H54 (cell line): ENCODE results near the gene PPFIA4.
A peak's percentile ranks its signal among the peaks of the same experiment; 100 is the strongest.

Experiments used
- DNase-seq: peaks from one replicate; pipeline ENCODE4 v3.0.0; 2011; ENCODE audit warnings: low spot score, mixed read lengths; ENCODE audit not compliant: insufficient read length
- FAIRE-seq: peaks from 3 replicates; lab custom pipeline; 2011; peaks lifted over from hg19 to GRCh38; lab: Jason Lieb, UNC
- POLR2A ChIP-seq: IDR thresholded peaks from 2 replicates; pipeline ENCODE4 v1.6.1; 2011; ENCODE audit warnings: low read depth, mild to moderate bottlenecking, low read length

The PPFIA4 gene

DNA sequence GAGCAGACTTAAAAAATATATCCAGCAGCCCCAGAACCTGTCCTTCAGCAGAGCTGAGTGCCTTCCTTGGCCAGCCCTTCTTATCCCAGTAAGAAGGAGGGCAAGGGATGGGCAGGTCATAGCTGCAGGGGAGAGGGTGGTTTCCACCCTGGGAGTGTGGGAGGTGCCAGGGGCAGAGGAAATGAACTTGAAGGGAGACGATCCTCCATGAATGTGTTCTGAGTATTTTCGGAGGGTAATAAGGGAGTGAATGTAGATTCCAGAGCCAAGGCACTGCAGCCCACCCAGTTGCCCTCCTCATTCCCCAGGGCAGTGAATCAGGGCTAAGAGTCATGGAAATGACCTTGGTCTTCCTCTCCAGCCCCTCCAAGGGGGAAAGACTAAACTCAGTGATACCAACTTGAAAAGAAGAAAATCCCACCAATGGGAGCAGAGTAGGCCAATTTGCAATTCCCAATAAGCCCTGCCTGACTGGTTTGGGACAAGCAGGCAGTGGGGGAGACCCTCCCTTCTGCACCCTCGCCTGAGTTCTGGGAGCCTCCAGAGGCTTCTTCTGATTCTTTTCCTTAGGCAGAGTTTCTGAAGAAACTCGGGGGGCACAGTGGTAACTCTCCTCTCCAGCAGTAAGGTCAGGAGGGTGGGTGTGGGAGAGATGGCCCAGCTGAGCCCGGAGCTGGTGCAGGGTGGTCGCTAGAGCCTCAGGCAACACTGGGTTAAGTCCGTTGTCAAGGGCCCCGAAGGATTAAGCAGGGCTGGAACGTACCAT lies 55.4 kb downstream of the PPFIA4 start:
- no peak for FAIRE-seq
- no peak for TF ChIP-seq POLR2A
- no peak for DNase-seq

DNA sequence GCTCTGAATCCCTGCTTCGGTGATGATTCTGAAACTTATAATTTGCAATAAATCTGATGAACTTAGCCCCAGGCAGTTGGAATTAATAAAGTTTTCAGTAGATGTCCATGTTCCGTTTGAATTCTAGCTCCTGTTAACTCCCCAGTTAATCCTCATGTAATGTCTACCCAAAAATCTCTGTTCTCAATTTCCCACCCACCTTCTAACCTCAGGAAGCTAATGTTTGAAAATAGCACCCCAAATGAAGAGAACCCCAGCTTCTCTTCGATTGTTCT lies 55.9 kb downstream of the PPFIA4 start:
- TF ChIP-seq POLR2A = no peak
- FAIRE-seq (no peak), DNase-seq (no peak)

DNA sequence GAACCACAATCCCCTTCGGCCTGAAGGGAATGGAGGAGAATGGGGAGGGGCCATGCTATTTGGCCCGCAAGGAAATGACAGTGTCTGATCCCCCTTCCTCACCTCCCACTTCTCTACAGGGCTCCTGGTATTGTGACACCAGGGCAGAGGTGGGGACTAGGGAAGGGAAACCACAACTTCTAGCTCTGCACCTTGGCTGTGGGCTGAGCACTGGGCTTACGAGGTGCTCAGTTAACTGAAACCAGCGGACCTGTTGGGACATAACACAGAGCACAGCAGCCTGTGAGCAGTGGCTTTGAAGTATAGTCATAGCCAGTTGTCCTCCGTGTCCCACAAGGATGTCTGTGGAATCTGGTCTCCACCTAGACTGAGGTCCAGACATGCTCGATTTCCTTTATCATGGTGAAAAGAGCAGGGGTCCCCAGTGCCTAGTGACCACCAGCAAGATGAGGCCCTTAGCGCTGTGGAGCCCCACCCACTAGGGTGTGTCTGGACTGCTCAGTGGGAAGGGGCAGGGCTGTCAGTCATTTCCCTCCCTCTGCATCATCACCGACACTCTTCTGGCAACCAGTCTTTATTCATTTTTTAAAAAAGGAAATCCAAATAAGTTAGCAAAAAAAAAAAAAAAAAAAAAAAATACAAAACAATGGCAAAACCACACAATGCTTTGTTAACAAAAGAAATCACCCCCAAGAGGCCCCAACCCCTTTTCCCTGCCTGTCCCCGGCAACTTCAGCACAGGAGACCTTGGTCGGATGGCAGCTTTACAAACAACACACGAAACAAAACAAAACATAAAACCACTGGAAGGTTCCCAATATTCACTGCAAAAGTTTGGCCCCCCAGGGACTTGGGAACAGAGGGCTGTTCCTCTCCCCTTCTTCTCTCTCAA lies 56.5 kb downstream of the PPFIA4 start:
- DNase-seq = no peak
- no peak for TF ChIP-seq POLR2A
- FAIRE-seq = no peak

DNA sequence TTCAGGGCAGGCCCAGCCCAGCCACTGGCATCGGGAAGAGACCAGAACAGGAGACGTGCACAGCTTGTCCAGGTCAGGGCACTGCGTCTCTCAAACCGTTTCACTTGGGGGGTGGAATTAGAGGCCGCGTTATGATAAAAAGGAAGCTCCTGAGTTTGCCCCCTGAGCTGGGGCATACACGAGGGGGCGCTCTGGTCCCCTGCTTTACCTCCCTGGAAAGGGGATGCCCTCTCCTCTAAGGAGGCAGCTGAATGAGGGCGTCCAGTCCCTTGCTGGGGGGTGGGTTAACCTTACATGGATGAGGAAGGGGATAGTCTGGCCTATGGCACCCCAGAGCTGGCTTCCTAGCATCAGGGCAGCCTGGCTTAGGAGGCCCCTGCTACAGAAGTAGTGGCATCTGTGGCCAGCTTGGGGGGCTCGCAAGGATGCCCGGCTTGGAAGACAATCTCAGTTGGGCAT lies 57.2 kb downstream of the PPFIA4 start:
- TF ChIP-seq POLR2A = no peak
- DNase-seq (no peak), FAIRE-seq (no peak)

DNA sequence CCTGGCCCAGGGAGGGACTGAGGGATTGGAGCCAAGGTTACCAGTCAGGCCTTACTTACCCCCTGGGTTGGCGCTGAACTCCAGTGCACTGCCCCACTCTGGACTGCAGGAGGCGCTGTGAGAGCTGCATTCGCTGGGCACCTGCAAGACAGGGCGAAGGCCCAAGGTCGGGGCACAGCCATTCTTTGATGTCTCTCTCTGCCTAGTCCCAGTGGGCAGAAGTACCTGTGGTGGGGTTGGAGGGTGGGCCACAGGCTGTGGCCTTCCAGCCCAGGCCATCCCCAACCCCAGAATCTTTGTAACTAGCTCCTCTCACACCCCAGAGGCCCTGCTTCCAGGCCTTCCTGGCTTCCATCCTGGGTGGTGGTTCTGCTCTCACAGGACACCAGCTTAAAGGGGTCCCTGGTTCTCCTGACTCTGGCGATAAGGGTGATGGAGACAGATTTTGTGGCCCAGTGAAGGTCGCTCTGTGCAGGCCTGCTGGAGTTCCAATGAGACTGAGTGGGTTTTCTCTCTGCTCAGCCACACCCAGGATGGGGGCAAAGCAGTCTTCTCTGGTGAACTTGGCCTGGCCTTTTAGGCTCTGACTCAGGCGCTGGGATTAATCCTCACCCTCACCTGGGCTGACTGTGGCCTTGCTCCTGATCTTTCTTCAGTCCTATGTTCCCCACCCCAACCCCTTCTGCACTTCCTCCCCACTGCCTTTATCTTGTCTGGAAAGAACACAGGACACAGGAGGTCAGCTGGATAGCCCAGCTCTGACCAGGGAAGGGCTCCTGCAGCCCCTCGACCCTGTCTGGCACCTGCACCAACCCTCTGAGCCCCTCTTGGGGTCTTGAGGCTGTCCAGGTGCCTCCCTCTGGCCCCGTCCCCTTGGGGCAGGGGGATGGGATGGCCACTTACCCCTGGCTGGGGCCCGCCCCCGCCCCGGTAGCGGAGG lies 58.6 kb downstream of the PPFIA4 start:
- no peak for TF ChIP-seq POLR2A
- FAIRE-seq (no peak), DNase-seq (peak; percentile 47)

DNA sequence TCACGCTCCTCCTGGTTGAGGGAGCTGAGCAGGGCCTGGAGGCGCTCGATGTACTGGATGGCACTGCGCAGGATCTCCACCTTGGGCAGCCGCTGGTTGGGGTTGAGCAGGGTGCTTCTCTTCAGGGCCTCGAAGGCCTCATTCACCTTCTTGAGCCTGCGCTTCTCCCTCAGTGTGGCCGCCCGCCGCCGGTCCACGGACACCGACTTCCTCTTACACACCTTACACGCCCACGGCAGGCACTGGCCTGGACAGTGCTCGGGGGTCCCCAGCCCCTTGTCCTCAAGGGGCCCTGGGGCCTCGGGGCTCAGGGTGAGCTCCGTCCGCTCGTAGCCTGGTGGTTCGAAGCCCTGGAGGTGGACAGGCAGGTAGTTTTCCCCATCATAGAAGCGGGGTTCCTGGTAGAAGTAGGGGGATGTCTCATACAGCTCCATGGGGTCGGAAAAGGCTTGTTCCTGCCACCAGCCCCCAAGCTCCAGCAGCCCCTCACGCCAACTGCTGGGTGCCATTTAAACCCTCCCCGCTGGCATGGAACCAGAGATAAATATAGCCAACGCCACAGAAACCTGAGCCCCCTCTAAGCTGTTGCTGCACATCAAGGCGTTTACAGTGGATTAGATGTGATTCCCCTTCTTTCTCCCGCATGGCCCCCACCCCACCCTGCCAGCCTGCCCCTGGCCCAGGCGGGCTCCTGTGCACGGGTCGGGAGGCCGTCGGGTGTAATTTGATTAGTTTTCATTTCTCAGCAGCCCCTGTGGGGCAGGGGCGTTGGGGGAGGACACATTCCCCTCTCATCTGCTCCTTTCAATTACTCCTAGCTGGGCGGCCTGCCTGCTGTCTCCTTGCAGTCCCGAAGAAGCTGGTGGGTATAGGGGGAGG lies 59.5 kb downstream of the PPFIA4 start, which contains the start of gene MYOG:
MYOG (minus strand) TSS at position 485 of the 879 bp plus-strand sequence; CDS start at position 434, 51 bp downstream.
- FAIRE-seq = no peak

DNA sequence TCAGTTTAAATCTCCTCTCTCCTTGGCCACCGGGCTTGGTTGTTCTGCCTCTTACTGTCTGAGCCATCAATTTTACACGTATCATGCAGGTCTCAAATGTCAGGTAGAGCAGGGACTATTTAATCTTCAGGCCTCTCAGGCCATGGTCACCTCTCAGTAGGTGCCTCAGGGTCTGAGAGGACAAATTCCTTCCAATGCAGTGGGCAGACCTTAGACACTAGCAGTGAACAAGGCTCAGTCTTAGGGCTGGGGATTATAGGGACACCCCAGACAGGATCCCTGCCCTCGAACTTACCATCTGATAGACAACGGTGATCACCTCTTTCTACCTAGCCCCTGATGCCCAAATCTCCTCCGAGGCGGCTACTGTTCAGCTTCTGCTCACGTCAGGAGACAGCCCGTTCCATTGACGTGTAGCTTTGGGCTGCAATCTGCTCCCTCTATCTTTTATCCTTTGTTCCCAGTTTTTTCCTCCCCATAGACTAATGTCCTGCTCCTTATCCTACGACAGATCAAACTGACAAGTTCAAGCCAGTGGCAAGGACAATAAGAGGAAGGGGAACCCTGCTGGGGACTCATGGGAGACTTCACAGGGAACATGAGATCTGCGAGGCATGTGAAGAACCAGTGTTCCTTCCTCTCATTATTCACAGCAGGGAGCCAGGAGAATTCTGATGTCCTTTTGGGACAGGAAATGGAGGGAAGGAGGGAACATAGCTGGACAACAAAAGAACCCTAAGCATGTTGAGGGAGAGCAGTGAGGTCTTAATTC lies 60.9 kb downstream of the PPFIA4 start:
- no peak for TF ChIP-seq POLR2A
- FAIRE-seq (no peak), DNase-seq (no peak)

More for the DNA sequence above, 59.5 kb downstream of the PPFIA4 start, which contains the start of gene MYOG:
- no peak for DNase-seq
- no peak for TF ChIP-seq POLR2A

DNA sequence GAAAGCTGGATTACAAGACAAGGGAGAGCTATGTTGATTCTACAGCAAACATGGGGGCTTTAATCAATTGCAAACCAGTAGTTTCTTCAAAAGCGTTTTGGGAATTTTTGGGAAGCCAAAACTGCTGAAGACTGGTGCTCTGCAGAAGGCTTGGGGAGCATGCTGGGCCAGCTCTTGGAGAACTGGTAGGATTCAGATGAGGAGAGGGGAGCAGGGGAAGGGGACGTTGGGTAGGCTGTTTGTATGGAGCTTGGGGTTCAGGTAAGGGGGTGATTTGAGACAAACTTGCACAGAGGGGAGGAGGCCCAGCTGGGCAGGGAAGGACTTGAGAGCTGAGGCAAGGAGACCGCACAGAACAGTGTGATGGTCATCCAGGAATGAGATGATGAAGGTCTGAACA lies 62.1 kb downstream of the PPFIA4 start:
- FAIRE-seq (no peak), DNase-seq (no peak)
- no peak for TF ChIP-seq POLR2A

DNA sequence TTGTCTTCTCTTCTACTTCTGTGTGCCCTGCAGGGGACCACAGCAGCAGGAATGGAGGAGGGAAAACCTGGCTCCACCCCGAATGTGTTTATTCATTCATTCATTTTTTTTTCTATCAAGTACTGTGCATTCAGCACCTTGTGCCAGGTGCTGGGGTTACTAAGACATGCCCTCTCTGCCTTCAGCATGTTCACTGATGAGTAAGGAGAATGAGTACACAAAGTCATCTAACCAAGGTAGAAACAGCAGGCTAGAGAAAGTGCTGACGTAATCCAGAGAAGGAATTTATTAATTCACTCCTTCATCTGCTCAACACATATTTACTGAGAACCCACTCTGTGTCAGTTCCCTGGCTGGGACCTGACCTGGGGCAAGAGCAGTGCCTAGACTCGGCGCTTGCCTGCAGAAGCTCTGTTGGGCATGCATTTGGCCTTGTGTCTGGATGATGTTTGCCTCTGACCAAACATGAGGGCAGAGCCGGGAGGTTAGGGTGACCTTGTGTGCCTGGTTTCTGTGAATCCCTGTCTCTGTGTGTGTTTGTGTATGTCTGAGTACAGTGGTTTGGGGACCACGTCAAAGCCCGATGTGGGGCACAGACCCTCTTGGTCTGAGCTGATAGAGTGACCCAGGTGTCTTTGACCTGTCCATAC lies 62.8 kb downstream of the PPFIA4 start:
- no peak for DNase-seq
- FAIRE-seq = no peak
- no peak for TF ChIP-seq POLR2A

DNA sequence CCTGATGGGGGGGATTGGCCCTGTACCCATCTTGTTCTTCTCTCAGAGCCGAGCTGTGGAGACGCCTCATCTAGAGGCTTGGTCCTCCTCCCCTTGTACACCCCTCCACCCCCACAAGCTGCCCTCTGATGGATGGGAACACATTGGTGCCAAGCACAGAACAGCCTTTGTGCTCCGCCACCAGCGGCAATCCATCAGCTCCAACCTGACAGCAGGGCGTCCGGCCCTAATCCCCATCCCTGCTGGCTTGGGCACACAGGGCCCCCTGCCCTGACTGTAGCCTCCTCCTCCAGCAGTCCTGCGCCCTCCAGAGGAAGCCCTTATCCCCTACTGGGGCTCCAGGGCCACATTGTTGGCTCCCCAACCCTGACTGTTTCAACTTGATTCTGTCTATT lies 63.4 kb downstream of the PPFIA4 start:
- FAIRE-seq = no peak
- no peak for DNase-seq

DNA sequence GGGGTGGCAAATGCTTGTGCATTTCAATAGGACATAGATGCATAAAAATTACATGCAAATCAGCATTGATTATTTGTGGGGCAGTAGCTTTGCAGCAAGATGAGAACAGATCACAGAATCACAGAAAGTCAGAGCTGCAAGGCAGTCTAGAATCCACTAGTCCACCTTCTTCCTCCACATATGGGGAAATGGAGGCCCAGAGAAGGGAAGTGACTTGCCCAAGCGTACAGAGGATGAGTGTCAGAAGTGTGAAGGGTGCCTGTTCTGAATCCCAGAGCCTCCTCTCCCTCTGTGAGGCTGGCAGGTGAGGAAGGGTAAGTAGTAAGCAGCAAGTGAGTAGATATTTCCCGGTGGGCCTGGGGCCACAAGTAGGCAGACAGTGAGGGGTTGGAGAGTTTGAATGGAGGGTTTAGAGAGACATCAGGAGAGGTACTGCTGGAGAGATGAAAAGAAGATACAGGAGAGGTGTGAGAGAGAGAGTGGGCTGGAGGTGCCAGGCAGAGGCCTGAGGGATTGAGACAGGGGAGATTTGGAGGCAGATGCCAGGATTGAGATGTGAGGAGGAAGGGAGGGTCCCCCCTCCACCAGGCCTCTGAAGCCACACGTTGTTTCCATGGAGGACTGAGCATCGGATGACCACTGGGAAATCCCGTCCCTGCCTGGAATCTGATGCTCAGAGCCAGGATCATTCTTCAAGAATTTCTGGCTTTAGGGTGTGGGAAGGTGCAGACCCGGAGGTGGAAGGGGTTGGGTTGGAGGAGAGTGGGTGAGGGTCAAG lies 64.3 kb downstream of the PPFIA4 start:
- FAIRE-seq = no peak
- no peak for DNase-seq
- TF ChIP-seq POLR2A = no peak

More for the DNA sequence above, 63.4 kb downstream of the PPFIA4 start:
- no peak for TF ChIP-seq POLR2A

DNA sequence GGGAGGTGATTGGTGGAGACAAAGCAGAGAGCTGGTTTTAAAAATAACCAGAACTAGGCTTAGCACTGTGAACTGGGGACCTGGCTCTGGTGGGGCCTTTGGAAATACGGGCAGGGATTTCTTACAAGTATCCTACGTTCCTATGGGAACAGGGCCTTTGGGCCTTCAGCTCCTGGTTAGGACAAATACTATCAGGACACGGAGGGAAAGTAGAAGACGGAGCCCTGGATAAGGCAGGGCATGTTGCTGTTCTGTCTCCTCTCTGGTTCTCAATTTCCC lies 64.8 kb downstream of the PPFIA4 start:
- no peak for TF ChIP-seq POLR2A
- DNase-seq = no peak
- no peak for FAIRE-seq
